Measurements from ENCODE around the gene UBE2G1. TPM values are rescaled to one million over a fixed set of nuclear protein-coding genes. Genes with fewer than 3 reads are reported as not detected.
A peak's percentile ranks its signal among the peaks of the same experiment; 100 is the strongest.

UBE2G1 gene
- total and polyA plus RNA-seq, 9 of the 15 experiments (the other 6 are each of a cell fraction or from before 2014, with no cell fraction given): 10.1 to 65.9 (median 29.7) TPM

DNA sequence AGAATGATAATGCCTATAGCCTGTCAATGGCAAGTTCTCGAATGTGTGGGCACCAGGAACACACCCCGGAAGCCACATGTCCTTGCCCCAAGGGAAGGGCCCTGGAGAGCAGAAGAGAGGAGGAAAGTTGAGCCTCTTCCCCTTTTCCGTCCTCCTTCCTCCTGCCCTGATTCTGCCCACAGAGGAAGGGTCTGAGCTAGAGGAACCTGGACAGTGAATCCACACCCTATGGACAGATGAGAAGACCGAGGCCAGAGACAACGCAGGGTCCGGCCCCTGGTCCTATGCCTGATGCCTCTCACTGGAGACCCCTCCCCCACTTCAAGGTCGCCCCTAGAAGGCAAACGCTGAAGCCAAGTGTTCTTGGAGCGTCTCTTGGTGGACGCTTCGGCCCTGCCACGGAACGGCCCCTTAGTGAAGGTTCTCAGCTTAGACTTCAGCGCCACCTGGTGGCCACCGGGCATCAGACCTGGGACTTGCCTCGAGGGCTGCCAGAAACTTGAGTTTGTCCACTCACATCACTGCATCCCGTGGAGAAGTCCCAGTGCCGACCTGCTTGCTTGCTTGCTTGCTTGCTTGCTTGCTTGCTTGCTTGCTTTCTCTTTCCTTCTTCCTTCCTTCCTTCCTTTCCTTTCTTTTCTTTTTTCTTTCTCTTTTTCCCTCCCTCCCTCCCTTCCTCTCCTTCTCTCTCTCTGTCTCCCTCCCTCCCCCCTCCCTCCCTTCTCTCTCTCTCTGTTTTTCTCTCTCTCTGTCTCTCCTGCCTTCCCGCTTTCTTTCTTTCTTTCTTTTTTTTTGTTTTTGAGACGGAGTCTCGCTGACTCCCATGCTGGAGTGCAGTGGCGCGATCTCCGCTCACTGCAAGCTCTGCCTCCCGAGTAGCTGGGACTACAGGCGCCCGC lies 46.7 kb upstream of the UBE2G1 start (continued):
- TF ChIP-seq, protein P1, sequence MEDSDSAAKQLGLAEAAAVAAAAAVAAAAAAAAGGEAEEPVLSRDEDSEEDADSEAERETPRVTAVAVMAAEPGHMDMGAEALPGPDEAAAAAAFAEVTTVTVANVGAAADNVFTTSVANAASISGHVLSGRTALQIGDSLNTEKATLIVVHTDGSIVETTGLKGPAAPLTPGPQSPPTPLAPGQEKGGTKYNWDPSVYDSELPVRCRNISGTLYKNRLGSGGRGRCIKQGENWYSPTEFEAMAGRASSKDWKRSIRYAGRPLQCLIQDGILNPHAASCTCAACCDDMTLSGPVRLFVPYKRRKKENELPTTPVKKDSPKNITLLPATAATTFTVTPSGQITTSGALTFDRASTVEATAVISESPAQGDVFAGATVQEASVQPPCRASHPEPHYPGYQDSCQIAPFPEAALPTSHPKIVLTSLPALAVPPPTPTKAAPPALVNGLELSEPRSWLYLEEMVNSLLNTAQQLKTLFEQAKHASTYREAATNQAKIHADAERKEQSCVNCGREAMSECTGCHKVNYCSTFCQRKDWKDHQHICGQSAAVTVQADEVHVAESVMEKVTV (CRISPR knock-in tag; IDR thresholded peaks at IDR 0.05): peak; percentile 73
- TF ChIP-seq ZFX (CRISPR knock-in tag; IDR thresholded peaks at IDR 0.05): no peak
- TF ChIP-seq RB1 (IDR thresholded peaks at IDR 0.05; ENCODE audit: low read depth): 0 out of 2 replicates have a peak, but pooled peaks have one; percentile 13
- peak; percentile 19; the same call in 1 of the 2 replicates for TF ChIP-seq CREM (IDR thresholded peaks at IDR 0.05; ENCODE audit: low read depth)
- TF ChIP-seq, protein P2, sequence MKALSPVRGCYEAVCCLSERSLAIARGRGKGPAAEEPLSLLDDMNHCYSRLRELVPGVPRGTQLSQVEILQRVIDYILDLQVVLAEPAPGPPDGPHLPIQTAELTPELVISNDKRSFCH (CRISPR knock-in tag; IDR thresholded peaks at IDR 0.05): no peak
- TF ChIP-seq, protein P2 (tag; IDR thresholded peaks at IDR 0.05): no peak
- TF ChIP-seq ATF7 (IDR thresholded peaks at IDR 0.05): 0 out of 2 replicates have a peak, but pooled peaks have one; percentile 26

Data from K562 (cell line).